Stomach (tissue), 9 donors: ENCODE measurements around the gene SELENOM. TPM values are rescaled to one million over a fixed set of nuclear protein-coding genes. Genes with fewer than 3 reads are reported as not detected.

Experiments
- DNase-seq, 2 donors: peaks; one replicate each; pipeline versions ENCODE4 v3.0.0 to v3.0.0-alpha.2; 2013 to 2019
- H3K27ac ChIP-seq, 5 donors: fragments of 200-600 bp in 4 of 5; sonication (generic) in 4 of 5; one replicate each; pipeline ENCODE4 v1.5.1; 2013 to 2019; ENCODE audit warnings: mild to moderate bottlenecking in 1 of 5, moderate library complexity in 1 of 5
- H3K27me3 ChIP-seq, 3 donors: fragments of 200-600 bp; sonication (generic); one replicate each; pipeline ENCODE4 v1.5.1; 2017 to 2019; ENCODE audit warnings: mixed run types in 1 of 3
- H3K36me3 ChIP-seq, 4 donors: fragments of 200-600 bp; sonication (generic); 1 replicate in 3 of 4; 2 replicates in 1 of 4; pipeline ENCODE4 v1.5.1; 2016 to 2019
- H3K4me1 ChIP-seq, 4 donors: fragments of 200-600 bp; sonication (generic); one replicate each; pipeline ENCODE4 v1.5.1; 2016 to 2019
- H3K4me3 ChIP-seq, 4 donors: fragments of 200-600 bp; sonication (generic) in 3 of 4; one replicate each; pipeline ENCODE4 v1.5.1; 2016 to 2019; ENCODE audit warnings: mild to moderate bottlenecking in 1 of 4
- H3K9me3 ChIP-seq, 4 donors: fragments of 200-600 bp; sonication (generic); one replicate each; pipeline ENCODE4 v1.5.1; 2016 to 2019
- EP300 ChIP-seq: sonication (generic); formaldehyde crosslinking; IDR thresholded peaks from one replicate; pipeline ENCODE4 v1.6.1; 2017; ENCODE audit warnings: antibody characterized with exemption
- POLR2A ChIP-seq, 4 donors: fragments of 450-650 bp; IDR thresholded peaks; one replicate each; pipeline ENCODE4 v1.6.1; 2016; ENCODE audit warnings: antibody characterized with exemption in 4 of 4, control low read depth in 2 of 4, mild to moderate bottlenecking in 1 of 4, moderate library complexity in 1 of 4
- POLR2AphosphoS5 ChIP-seq, 3 donors: sonication (generic); formaldehyde crosslinking; IDR thresholded peaks; one replicate each; pipeline ENCODE4 v1.6.1; 2016; ENCODE audit warnings: antibody characterized with exemption in 3 of 3
- WGBS, 5 donors: extraction: QIAGEN DNeasy Blood & Tissue Kit in 3 of 5; methylation state at CpG; one replicate each; pipeline versions ENCODE4 v1.1.5 to v1.1.7; 2013 to 2018; 5-methylcytosine and 5-hydroxymethylcytosine counted together
- intact Hi-C: fragments of 100-400 bp; cut with DNase I; formaldehyde crosslinking; loops from one replicate; pipeline ENCODE4 v1.15.1; 2023; ENCODE audit warnings: low total_unique reads
- polyA plus RNA-seq, 3 donors: library from polyadenylated mRNA; stranded (reverse); fragments of 200-250 nt; gene quantifications; one replicate each; pipeline ENCODE4 v1.2.3, GENCODE V29; 2013
- total RNA-seq, 5 donors: library from RNA; depleted of rRNA; stranded (reverse); fragments of >200 nt; gene quantifications; one replicate each; pipeline versions ENCODE4 v1.1.0 to v1.2.3, GENCODE V29; 2014 to 2016
- TF ChIP-seq, protein P1 (sequence below), 7 experiments: fragments of 450-650 bp in 4 of 7; fragments of 200-600 bp in 3 of 7; sonication (generic) in 3 of 7; IDR thresholded peaks; one replicate each; pipeline ENCODE4 v1.5.1; 2016 to 2019; ENCODE audit warnings: antibody characterized with exemption in 7 of 7, control low read depth in 2 of 7, mild to moderate bottlenecking in 1 of 7
- donor health status: healthy with polysubstance abuse.
- donor health status: Bipolar disorder and iron deficiency.
- donor health status: healthy.

SELENOM gene
- total and polyA plus RNA-seq, 8 donors: 59.8 to 1,443 (median 377) TPM

DNA sequence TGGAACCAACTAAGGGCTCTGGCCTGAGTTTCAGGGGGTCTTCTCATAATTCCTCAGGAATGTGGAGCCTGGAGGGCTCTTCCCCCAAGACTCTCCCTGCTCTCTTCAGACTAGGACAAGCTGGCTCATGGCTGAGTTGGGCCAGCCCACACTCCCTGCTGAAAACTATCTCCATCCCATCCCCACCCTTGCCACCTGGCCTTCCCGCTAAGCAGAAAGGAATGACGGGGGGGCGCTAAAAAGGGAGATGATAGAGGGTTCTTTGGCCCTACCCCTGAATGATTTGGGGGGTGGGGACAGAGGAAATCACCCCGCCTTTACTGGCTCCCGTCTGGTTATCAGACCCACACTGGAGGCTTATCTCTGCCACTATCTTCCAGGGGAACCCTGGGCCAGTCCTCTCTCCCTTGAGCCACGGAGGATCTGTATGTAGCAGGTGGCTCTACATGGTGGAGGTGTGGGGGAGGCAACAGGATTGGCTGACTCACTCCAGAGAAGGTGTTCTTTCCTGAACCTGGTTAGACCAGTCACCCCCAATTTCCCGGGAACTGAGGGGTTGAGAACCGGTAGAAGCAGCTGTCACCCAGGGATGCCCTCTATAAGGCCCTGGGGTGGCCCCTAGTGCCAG, 20.6 kb downstream of the SELENOM start:
- H3K9me3 ChIP-seq: no peaks in the 10 kb centered on the region
- no peak for TF ChIP-seq EP300
- TF ChIP-seq POLR2A (IDR thresholded peaks at IDR 0.05): no peak
- TF ChIP-seq POLR2AphosphoS5 (IDR thresholded peaks at IDR 0.05): no peak
- TF ChIP-seq, protein P1, sequence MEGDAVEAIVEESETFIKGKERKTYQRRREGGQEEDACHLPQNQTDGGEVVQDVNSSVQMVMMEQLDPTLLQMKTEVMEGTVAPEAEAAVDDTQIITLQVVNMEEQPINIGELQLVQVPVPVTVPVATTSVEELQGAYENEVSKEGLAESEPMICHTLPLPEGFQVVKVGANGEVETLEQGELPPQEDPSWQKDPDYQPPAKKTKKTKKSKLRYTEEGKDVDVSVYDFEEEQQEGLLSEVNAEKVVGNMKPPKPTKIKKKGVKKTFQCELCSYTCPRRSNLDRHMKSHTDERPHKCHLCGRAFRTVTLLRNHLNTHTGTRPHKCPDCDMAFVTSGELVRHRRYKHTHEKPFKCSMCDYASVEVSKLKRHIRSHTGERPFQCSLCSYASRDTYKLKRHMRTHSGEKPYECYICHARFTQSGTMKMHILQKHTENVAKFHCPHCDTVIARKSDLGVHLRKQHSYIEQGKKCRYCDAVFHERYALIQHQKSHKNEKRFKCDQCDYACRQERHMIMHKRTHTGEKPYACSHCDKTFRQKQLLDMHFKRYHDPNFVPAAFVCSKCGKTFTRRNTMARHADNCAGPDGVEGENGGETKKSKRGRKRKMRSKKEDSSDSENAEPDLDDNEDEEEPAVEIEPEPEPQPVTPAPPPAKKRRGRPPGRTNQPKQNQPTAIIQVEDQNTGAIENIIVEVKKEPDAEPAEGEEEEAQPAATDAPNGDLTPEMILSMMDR (IDR thresholded peaks at IDR 0.05): no peak
- no peak overlapping the region for H3K4me3 ChIP-seq
- WGBS, 5 donors: 32 to 47% (median 42%) methylated on average over 7 to 8 of the region's 8 CpGs
- no peak for DNase-seq
- peaks cover 44 to 52% (median 45%) of the 10 kb centered on the region in 4 donors for H3K36me3 ChIP-seq
- intact Hi-C loops: loop anchor here (5.0 kb wide), 1 partner anchor 140 kb away; no protein-coding TSS in a partner anchor
- H3K27me3 ChIP-seq: no peaks in the 10 kb centered on the region
- H3K4me1 ChIP-seq: peaks cover 48 to 90% (median 74%) of the 10 kb centered on the region in 4 donors
- H3K27ac ChIP-seq: peak overlapping the region in 4 of 5 donors; percentile 89 to 96 (median 95)

DNA sequence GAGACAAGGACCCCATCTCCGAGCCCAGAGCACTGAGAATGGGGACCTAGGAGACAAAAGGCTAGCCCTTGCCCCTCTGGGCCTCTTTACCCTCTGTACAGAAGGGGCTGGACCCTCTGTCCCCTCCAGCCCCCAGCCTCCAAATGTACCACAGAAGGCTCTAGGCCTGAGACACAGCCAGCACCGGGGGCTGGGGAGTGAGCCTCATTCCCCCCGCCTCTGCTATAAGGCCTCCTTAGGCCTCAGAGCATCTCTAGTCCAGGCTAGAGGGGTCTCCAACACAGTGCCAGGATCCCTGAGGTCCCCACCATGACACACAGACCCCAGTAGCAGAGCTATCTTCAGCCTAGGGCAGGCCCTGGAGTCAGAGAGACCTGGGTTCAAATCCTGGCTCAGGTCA, 21.4 kb downstream of the SELENOM start:
- Histone ChIP-seq H3K9me3 (no peaks in the 10 kb centered on the region), H3K27ac (peak overlapping the region; percentile 89 to 96 (median 95)), H3K4me1 (peaks cover 48 to 89% (median 73%) of the 10 kb centered on the region in 4 donors), H3K4me3 (peak overlapping the region in 3 of 4 donors; percentile 53 to 70 (median 54)), H3K36me3 (peaks cover 35 to 43% (median 36%) of the 10 kb centered on the region in 4 donors), H3K27me3 (no peaks in the 10 kb centered on the region)
- intact Hi-C loops: loop anchor here (5.0 kb wide), 1 partner anchor 139 kb away; no protein-coding TSS in a partner anchor
- TF ChIP-seq POLR2AphosphoS5 (IDR thresholded peaks at IDR 0.05): no peak
- TF ChIP-seq, protein P1 (IDR thresholded peaks at IDR 0.05): no peak
- 53 to 89% (median 76%) methylated on average over 3 of the region's 3 CpGs for WGBS, 5 donors
- no peak for DNase-seq

DNA sequence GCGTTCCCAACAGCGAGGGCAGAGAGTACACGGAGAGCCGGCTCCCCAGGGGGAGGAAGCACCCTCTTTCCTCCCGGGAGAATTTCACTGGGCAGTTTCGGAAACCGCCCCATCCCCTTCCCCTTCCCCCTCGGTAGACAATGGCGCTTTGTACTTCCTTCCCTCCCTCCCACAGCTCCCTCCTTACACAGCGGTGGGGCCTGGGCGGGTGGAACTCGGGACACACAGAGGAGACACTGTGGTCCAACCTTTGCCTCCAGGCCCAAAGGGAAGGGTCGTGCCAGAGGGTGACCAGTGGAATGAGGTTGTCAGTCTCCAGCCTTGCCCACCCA, 21.9 kb downstream of the SELENOM start:
- intact Hi-C loops: loop anchor here (5.0 kb wide), 1 partner anchor 138 kb away; no protein-coding TSS in a partner anchor
- 7 to 22% (median 8%) methylated on average over 6 to 13 of the region's 13 CpGs for WGBS, 5 donors

DNA sequence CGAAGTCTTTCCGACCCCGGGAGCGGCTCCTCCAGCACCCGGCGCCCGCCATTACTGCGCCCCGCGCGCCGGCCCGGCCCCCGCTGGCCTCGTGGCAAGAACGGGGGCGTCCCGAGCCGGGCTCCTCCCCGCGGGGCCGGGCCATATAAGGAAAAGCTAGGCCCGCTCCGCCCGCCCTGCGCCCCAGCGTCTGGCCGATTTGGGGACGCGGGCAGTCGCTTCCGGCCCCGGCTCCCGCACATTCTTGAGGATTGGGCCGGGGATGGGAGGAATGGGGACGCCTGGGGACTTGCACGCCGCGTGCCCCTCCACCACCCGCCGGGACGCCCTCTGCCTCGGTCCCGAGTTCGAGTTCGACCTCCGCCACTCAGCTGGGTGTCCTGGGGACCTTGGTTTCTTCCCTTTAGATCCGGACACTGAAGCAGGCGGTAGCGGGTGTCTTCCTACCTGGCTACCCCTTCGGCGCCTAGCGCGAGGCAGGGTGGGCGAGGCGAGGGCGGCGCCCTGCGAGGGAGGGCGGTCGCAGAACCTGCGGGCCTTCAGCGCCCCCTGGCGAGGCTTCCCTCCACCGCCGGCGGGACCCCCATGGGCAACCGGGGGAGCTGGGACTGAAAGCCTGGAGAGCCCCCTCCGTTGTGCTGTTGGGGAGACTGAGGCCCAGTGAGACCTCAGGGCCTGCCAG, 22.4 kb downstream of the SELENOM start:
- Histone ChIP-seq H3K27ac (peak overlapping the region; percentile 89 to 96 (median 95)), H3K4me1 (peaks cover 54 to 90% (median 78%) of the 10 kb centered on the region in 4 donors), H3K27me3 (no peaks in the 10 kb centered on the region)

More for the DNA sequence above, 21.9 kb downstream of the SELENOM start:
- H3K4me3 ChIP-seq: peak overlapping the region; percentile 53 to 77 (median 62)
- H3K36me3 ChIP-seq: peaks cover 30 to 38% (median 31%) of the 10 kb centered on the region in 4 donors
- peaks cover 50 to 89% (median 76%) of the 10 kb centered on the region in 4 donors for H3K4me1 ChIP-seq
- no peaks in the 10 kb centered on the region for H3K9me3 ChIP-seq
- TF ChIP-seq POLR2AphosphoS5 (IDR thresholded peaks at IDR 0.05) (no peak), EP300 (no peak), POLR2A (IDR thresholded peaks at IDR 0.05) (no peak)
- TF ChIP-seq, protein P1 (IDR thresholded peaks at IDR 0.05): peak in 1 of 7 experiments; percentile 6
- DNase-seq: peak in 1 of 2 donors; percentile 79
- H3K27me3 ChIP-seq: no peaks in the 10 kb centered on the region
- H3K27ac ChIP-seq: peak overlapping the region; percentile 89 to 96 (median 95)

More for the DNA sequence above, 22.4 kb downstream of the SELENOM start:
- intact Hi-C loops: loop anchor here (5.0 kb wide), 1 partner anchor 138 kb away; no protein-coding TSS in a partner anchor
- peak overlapping the region; percentile 53 to 77 (median 62) for H3K4me3 ChIP-seq
- H3K9me3 ChIP-seq: no peaks in the 10 kb centered on the region
- WGBS, 5 donors: 0% methylated on average over 16 to 69 of the region's 69 CpGs
- H3K36me3 ChIP-seq: peaks cover 25 to 33% (median 26%) of the 10 kb centered on the region in 4 donors
- TF ChIP-seq POLR2A (IDR thresholded peaks at IDR 0.05): no peak
- TF ChIP-seq POLR2AphosphoS5 (IDR thresholded peaks at IDR 0.05): peak; percentile 64 to 82 (median 71)
- TF ChIP-seq, protein P1 (IDR thresholded peaks at IDR 0.05): peak in 5 of 7 experiments; percentile 63 to 94 (median 79)
- peak; percentile 91 to 95 for DNase-seq
